HG03571 (cell line): ENCODE measurements around the gene COMMD3.
A peak's percentile ranks its signal among the peaks of the same experiment; 100 is the strongest.
"Not testable (repeated sequence)": the region's sequence is repeated elsewhere in the genome, so short reads cannot be mapped to it uniquely, and the experiment has no call there.

Experiments
- ATAC-seq: cut with Tn5 transposase; IDR thresholded peaks from one replicate; pipeline ENCODE4 v1.9.1; 2021; ENCODE audit not compliant: unreplicated experiment

Gene COMMD3

DNA sequence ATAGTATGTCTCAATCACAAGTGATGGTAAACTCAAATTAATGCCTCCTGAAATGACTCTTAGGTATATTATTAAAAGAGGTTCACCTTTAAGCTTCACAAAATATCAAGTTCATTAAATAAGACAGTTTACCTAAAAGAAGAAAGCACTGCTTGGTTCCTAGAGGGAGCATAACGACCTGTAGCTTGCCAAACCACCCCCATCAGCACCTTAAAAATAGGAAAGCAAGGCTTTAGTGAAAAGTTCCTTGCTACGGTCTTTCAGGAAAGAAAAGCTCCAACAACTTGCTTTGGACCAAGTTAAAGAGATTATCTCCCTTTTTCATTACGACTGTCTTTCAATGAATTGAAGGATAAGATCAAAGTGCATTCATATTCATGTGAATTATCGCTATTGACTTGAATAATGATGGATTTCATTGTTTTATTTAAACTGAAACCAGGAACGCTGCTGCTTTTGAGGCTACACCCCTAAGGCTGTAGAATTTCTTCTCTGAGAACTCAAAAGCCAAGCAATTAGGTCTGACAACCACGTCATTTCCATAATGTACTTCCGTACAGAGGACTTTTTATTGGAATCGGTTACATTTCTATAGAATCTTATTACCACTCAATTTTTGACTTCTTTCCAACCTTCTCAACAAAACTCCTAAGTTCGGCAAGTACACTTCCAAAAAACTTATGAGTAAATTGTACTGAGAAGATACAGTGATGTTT, 22.2 kb downstream of the COMMD3 start:
- no peak for ATAC-seq

DNA sequence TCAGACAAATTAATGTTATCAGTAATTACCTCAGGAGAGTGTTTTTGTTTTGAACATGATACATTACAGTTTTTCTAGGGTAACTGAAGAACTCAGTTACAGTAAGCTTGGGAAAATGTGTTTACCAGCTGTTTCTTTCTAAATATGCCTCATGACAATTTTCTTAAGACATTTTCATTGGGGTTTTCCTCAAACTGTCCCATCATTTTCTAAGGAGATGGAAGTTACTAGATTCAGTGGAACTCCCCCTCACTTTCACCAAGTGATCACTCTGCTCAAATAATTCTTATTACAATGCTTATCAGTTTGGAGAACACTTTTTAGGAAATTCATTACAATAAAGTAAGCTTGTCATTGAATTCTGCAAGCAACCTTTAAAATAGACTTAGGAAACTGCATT, 22.7 kb downstream of the COMMD3 start:
- no peak for ATAC-seq

DNA sequence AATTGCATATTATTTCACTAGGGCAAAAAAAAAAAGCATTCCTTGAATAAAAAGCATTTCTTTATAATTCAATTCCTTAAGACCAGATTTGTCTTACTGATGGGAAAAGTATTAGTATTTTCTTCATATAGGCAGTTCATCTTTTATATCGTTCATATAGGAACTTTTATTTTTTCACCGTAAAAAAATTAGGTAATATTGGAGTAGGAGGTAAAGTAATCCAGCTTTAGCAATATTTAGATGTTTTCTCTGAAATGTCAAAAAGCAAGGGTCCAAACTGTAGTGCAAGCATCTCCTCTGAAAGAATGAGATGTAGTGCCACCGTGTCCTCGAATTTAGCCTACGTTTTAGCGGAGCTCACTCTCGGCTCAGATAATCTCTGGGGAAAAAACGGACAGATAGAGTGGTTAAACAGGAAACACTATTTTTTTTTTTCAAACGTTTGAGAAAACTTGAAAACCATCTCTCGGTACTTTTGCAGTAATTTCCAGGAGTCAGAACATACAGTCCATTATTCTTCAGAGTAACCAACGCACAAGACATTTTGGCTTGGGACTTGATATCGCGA, 23.7 kb downstream of the COMMD3 start:
- ATAC-seq: no peak

DNA sequence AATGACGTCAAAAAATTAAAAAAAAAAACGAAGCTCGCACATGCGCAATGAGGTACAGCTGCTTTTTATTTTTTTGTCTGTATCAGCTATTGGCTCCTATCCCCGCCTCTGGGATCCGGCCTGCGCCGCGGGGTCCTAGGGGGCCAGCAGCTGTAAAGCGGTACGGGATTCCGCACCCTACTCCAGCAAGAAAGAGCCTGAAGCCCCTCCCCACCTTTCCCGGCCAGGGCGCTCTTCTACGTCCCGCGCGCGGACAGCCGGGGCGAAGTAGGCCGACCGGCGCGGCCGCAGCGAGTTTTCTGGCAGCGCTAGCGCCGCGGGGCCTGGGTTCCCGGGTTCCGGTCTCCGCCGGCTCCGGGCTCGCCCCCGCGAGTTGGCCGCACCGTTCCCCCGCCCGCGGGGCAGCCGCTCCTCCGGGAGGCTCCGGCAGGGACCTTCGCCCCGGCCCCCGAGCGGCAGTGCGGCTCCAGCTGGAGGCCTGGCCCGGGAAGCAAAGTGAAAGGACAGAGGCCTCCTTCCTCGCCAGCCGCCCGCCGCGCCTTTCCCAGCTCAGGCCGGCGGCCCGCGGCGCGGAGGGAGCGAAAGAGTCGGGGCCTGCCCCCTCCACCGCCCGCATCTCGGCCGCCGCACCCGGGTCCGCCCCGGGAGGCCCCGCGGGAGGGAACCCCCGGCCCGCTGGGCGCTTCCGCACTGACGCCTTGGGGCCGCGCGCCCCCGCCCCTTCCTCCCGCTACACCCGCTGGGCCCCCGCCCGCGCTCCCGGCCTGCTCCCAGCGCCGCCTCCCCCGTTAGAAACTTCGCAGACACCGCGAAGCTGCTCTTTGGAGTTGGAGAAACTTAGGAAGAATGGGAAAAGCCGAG, 24.4 kb downstream of the COMMD3 start:
- peak; percentile 43 for ATAC-seq

DNA sequence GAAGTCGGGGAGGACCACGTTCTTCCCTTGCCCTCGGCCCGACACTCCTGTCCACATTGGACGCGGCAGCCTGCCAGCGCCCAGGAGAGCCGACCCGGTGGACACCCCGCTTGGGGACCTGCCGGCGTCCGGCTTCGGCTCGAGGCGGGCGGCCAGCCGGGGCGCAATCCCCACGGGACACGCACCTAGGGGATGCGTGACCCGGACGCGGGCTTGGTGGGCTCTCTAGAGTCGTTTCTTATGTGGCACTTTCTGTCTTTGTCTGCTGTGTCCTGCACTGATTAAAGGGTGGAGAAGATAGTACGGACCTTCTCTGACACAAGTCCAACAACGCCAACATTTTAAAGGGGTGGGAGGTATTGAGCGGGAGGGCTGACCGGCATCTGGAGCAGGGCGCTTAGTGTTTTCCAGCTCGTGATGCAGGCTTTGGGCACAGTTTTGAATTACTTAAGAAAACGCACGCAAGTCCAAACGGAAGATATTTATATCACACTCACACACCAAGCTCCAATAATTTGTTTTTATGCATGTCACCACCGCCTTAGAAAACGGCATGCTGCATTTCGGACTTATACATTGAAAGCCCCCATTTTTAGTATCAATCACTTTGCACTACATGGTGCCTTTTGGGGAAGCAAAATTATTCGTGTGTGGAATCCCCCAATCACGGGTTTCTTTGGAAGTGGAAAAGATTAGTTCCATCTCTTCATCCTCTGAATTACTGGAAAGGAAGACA, 25.2 kb downstream of the COMMD3 start:
- peak; percentile 25 for ATAC-seq

DNA sequence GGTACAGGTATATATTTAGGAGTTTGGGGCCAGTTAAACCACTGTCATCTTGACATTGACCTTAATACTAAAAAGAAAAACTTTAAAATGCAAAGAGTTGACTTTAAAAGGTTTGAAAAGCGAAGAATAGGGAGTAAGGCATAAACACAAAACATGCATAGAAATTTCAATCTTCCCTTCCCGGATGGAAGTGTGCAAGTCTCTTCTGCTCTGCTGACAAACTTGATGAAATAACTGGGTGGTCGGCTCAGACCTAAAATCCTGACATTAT, 25.7 kb downstream of the COMMD3 start:
- ATAC-seq: no peak

DNA sequence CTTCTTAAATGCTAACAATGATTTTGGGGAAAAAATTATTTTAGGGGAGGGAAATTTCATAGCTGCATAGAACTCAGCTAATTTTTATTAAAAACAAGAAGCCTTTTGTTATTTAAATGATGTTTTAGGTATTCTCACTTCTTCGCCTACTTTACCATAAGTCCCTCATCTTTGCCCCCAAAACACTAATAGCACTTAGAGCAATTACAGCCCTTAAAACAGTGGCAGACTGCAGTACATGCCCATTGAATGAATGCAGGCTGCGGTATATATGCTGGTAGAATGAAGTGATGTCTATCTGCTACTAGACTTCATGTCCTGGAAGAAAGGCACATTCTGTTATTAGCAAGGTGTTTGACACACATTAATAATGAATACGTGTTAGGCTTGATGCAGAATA, 26.2 kb downstream of the COMMD3 start:
- no peak for ATAC-seq

DNA sequence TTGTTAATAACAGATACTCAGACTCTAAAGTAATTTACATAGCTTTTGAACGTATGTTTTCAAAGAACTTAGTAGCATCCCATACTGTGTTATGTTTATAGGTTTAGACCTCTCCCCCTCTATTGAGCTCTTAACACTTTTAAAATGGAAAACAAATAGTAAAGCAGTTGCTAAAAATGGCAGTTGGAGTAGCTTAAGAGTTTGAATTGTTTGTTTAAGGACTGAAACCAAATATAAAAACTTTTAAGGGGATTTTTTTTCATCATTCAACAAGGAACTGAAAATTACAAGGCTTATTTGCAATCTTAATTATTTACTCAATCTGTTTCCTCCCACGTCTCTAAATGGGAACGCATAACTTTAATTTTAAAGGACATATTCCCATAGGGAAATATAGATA, 27.5 kb downstream of the COMMD3 start:
- ATAC-seq: no peak

DNA sequence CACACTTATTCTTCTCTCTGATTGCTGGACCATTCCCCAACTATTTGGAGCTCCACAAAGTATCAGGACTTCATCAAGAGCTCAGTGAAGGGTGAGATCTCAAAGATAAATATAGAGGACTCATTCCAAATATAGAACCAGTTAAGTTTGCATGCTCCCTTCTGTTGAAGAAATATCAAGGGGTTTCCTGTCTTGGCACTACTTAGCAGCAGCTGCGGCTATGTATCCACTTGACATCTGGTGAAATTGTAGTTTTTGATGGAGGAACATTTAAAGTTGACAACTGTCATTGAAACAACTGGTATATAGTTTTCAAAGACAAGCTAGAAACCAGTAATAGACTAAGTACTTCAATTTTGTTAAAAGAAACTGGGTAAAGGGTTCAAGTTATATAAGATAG, 28.1 kb downstream of the COMMD3 start:
- ATAC-seq: no peak

DNA sequence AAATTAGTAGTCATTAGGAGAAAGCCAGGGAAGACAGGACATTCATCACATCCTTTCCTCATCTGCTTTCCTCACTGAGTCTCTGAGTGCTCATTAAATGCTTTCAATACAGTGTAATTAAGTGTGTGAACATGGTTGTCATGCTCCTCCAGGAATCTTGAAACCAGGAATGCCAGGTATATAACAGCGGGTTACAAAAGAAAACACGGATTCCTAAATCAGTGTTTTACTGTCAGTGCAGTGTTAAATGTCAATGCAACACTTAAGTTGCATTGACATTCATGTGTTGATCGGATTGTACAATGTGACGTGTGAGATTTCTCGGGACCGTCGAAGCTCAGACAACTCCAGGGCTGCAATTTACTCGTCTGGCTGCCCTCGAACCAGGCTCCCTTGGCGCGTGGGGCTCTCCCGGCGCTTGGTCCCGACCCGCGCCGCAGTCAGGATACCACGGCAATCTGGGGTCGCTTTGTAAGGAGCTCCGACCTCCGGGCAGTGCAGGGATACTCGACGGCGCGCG, 28.7 kb downstream of the COMMD3 start:
- no peak for ATAC-seq

DNA sequence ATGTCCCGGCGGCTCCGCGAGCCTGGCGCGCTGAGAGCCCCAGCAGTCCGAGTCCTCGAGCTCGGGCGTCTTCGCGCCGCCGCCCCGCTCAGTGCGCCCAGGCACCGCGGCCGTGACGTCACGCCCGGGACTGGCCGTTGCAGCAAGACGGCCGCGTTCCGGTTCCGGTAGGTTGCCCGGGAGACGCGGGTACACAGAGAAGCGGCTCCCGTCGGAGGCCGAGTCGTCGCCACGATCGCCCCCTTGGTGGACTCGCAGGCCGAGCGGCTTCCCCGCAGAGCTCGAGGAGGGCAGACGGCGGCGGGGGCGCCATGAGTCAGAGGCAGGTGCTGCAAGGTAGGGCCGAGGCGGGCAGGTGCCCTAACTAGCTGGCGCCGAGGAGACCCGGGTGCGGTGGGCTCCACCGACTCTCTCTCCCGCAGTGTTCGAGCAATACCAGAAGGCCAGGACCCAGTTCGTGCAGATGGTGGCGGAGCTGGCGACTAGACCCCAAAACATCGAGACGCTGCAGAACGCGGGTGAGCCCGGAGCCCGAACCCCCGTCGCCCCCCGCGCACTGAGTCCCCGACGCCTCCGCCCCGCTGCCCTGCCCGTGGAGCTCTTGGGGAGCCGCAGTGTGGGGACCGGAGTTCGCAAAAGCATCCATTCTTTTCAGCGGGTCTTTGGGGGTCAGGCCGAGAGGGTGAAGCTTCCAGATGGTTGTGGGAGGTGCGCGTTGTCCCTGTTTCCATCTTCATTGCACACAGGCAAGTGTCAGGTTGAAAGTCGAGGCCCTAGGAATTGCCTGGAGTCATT, 29.3 kb downstream of the COMMD3 start, which contains the start of gene SPAG6:
TSS of gene SPAG6 (plus strand) at position 196 of the 795 bp plus-strand sequence. CDS start at position 312, 116 bp downstream.
- no peak for ATAC-seq

DNA sequence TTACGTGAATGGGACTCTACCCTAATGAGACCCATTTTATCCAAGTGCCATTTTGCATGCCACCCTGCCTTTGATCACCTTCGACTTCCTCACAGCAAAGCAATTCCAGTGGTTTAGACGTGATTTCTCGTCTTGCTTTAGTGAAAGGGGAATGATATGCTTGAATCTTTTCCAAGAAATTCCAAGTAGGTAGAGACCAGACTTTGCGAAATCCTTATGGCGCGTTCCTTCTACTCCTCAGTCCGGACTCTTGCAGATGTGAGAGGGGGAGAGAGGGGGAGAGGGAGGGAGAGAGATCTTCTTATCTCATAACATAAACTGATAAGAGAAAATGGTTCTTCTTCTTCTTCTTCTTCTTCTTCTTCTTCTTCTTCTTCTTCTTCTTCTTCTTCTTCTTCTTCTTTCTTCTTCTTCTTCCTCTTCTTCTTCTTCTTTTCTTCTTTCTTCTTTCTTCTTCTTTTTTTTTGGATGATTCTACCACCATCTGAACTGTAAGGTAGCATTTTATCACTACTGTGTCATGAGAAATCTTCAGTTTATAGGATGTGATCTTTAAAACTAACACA, 30.0 kb downstream of the COMMD3 start:
- ATAC-seq: no peak

DNA sequence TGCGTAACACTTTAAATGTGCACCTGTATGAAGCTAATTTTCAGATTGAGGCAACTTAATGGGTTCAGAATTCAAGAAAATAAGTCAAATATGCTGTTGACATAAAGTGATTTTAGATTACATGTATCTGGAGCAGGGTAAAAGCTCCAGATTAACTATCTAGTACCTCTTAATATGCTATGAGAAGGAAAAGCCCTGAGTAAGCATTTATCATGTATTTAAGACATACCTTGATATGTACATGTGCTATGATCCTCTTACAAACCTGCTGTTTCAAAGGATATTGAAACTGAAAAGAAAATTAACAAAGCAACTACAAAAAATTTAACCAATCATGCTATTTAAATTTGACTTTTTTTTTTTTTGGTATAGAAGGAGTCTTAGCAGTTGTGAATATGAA, 33.6 kb downstream of the COMMD3 start:
- no peak for ATAC-seq

DNA sequence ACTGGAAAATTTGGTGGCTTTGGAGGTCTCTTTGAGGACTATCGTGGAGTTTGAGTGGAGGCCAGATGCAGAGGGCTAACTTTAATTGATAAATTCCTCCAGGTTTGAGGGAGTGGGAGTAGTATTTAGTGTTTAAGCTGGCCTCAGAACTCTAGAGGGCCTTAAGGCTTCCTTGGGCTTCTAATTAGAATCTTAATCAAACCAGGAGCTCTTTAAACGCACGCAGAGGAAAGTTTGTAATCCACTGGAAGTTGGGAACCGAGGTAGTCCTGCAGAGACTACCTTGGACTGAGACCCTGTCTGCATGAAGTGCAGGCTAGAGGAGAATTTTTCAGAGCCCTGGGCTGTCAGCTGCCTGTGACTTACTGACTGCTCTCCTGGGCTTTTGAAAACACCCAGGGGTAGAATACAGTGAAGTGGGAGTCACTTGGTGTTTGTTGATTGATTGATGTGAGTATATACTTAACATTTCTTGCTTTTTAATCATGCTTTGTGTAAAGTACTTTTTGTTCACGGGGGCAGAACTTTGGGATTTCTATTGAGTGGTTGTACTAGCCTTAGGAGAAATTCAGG, 35.0 kb downstream of the COMMD3 start:
- no peak for ATAC-seq

DNA sequence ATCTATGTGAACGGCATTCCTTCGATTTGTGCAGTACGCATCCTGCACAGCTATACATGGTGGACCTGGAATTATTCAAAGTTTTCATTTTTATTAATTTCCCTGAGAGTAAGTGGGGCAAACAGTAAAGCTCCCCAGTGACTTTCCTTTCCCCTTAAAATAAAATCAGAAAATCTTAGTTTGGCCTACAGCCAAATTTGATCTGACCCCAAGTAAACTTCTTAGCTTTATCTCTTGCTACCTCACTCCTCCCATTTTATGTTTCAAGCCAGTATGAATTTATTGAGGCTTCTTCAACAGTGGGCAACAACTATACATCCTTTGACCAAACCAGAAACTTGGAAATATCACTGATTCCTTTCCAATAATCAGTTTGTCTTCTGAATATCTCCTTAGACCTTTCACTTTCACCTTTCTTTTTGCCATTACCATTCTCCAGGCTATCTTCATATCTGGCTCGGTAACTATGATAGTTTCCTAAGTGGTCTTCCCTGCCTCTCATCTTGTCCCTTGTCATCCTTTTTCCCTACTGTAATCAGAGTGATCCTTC, 40.2 kb downstream of the COMMD3 start:
- no peak for ATAC-seq

DNA sequence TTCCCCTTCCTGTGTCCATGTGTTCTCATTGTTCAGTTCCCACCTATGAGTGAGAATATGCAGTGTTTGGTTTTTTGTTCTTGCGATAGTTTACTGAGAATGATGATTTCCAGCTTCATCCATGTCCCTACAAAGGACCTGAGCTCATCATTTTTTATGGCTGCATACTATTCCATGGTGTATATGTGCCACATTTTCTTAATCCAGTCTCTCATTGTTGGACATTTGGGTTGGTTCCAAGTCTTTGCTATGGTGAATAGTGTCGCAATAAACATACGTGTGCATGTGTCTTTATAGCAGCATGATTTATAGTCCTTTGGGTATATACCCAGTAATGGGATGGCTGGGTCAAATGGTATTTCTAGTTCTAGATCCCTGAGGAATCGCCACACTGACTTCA, 41.6 kb downstream of the COMMD3 start:
- ATAC-seq: not testable (repeated sequence)

DNA sequence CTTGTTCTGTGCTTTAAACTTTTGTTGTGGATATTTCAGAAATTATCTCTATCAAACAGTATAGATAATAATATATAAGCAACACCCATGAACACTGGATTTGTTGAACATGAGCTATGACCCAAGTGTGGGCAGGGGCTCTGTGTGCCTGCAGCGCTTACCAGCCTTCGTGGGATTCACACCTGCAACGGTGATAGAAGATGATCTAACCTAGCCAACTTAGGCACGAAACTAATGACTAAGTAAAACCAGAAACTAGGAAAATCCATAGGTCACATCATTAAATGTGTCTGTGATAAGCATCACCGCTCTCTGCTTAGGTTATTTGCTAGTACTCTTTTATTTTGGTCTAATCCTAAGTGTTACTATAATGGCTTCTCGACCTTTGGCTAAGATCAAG, 47.1 kb downstream of the COMMD3 start:
- no peak for ATAC-seq

DNA sequence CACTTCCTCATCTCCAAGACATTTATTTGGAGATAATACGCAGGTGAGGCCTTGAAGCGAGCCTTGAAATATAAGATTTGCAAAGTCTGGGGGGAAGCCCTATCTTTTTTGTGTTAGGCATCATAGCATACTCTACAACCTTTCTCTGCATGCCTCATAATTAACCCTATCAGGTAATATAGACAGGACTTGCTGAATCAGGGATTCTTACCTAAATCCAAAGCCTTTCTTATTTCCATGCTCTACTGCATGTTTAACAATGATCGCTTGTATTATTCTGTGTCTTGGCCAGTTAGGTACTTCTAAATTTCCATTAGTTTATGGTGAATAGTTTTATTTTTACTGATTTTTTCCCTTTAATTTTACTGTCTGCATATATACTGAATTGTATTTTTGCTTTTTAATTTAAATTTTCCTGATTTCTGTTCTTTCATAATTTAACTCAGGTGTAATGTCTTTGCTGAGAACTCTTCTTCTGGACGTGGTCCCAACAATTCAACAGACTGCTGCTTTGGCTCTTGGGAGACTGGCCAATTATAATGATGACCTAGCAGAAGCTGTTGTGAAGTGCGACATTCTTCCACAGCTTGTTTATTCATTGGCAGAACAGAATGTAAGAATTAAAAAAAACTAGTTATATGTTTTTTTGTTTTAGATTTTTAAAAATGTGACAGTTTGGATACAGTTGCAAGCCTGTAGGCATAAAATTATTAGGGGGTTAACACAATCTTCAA, 48.4 kb downstream of the COMMD3 start:
- ATAC-seq: no peak

DNA sequence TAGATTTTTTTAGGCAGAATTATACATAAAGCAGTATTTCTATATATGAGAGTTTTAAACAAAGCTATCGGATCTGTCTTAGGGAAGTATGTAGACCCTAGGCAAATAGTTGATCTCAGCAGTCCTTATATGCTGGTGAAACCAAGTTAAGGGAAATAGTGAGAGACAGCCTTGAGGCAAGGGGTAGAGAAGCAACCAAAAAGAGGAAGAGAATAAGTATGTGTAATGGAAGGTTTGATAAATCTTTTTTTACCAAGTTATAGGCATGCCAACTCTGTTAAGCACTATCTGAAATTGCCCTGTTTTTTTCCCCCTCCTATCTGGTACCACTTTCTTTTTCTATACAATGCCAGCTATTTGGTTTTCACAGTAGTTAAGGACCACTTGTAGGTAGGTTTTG, 49.0 kb downstream of the COMMD3 start:
- ATAC-seq: no peak
